H1 (cell line): ENCODE data around the gene ODAD3. TPM values are rescaled to one million over a fixed set of nuclear protein-coding genes. Genes with fewer than 3 reads are reported as not detected.
A peak's percentile ranks its signal among the peaks of the same experiment; 100 is the strongest.

ENCODE experiments used
- CTCF ChIA-PET: fragments of 300-600 bp; sonication (Branson Sonifier 250); formaldehyde crosslinking; loops from one replicate; lab custom pipeline; 2021; ENCODE audit not compliant: partially characterized antibody; lab: Charles Lee
- POLR2A ChIA-PET: fragments of 300-600 bp; sonication (Branson Sonifier 250); formaldehyde crosslinking; loops from one replicate; lab custom pipeline; 2021; ENCODE audit warnings: inconsistent platforms; ENCODE audit not compliant: partially characterized antibody; lab: Charles Lee
- DNase-seq, 2 experiments: peaks; one replicate each; pipeline versions ENCODE4 v3.0.0 to v3.0.0-alpha.2; 2010 to 2022; ENCODE audit warnings: low spot score in 2 of 2, low read depth in 1 of 2, mixed read lengths in 1 of 2
- FAIRE-seq: peaks from 2 replicates; lab custom pipeline; 2011; peaks lifted over from hg19 to GRCh38; lab: Jason Lieb, UNC
- H2AFZ ChIP-seq: 2 replicates; pipeline ENCODE4 v1.8.1; 2012; ENCODE audit warnings: low read length, inconsistent platforms
- H2AK5ac ChIP-seq: 2 replicates; pipeline ENCODE4 v1.6.1; 2013; ENCODE audit warnings: low read depth, low read length
- H2BK120ac ChIP-seq: replicated peaks from 2 replicates; pipeline ENCODE3; 2013; ENCODE audit warnings: low read depth, low read length, inconsistent platforms
- H2BK12ac ChIP-seq: 2 replicates; pipeline ENCODE4 v1.6.1; 2013; ENCODE audit warnings: low read depth, low read length
- H2BK15ac ChIP-seq: 2 replicates; pipeline ENCODE4 v1.6.1; 2013; ENCODE audit warnings: low read length
- H2BK20ac ChIP-seq: 2 replicates; pipeline ENCODE4 v1.6.1; 2013; ENCODE audit warnings: low read length
- H2BK5ac ChIP-seq: 2 replicates; pipeline ENCODE4 v1.6.1; 2013; ENCODE audit warnings: low read depth, low read length
- H3K14ac ChIP-seq: 2 replicates; pipeline ENCODE4 v1.6.1; 2013; ENCODE audit warnings: inconsistent platforms; ENCODE audit not compliant: insufficient read length
- H3K18ac ChIP-seq: 2 replicates; pipeline ENCODE4 v1.6.1; 2013; ENCODE audit warnings: low read length; ENCODE audit errors: extremely low read depth
- H3K23ac ChIP-seq: 2 replicates; pipeline ENCODE4 v1.6.1; 2013; ENCODE audit warnings: inconsistent platforms; ENCODE audit not compliant: insufficient read length
- H3K23me2 ChIP-seq: 2 replicates; pipeline ENCODE4 v1.6.1; 2013; ENCODE audit warnings: low read depth, low read length
- H3K27ac ChIP-seq: 2 replicates; pipeline ENCODE4 v1.6.1; 2011; ENCODE audit warnings: low read depth, low read length, inconsistent platforms
- H3K27me3 ChIP-seq, 4 experiments: replicated peaks in 1 of 4; 1 replicate in 1 of 4; 2 replicates in 3 of 4; pipeline versions ENCODE4 v1.6.1 to v1.8.1; 2011 to 2013; ENCODE audit warnings: low read length in 3 of 4, mild to moderate bottlenecking in 3 of 4, inconsistent platforms in 2 of 4, mixed read lengths in 2 of 4, moderate library complexity in 1 of 4; ENCODE audit not compliant: control insufficient read depth in 3 of 4, insufficient read depth in 3 of 4; ENCODE audit errors: extremely low read depth in 1 of 4
- H3K36me3 ChIP-seq, 4 experiments: 2 replicates each; pipeline versions ENCODE4 v1.6.1 to v1.8.1; 2011 to 2013; ENCODE audit warnings: mild to moderate bottlenecking in 4 of 4, low read length in 3 of 4, moderate library complexity in 2 of 4, control low read depth in 1 of 4, inconsistent platforms in 1 of 4; ENCODE audit not compliant: insufficient read depth in 4 of 4, control insufficient read depth in 2 of 4
- H3K4ac ChIP-seq: replicated peaks from 2 replicates; pipeline ENCODE3; 2013; ENCODE audit warnings: low read length, low read depth, mixed read lengths, inconsistent platforms; ENCODE audit not compliant: insufficient read length
- H3K4me1 ChIP-seq, 4 experiments: replicated peaks in 1 of 4; 1 replicate in 1 of 4; 2 replicates in 3 of 4; pipeline versions ENCODE4 v1.6.1 to v1.8.1; 2011 to 2013; ENCODE audit warnings: low read length in 3 of 4, inconsistent platforms in 2 of 4, mixed read lengths in 1 of 4; ENCODE audit not compliant: insufficient read depth in 4 of 4, control insufficient read depth in 3 of 4
- H3K4me2 ChIP-seq, 2 experiments: 2 replicates each; pipeline versions ENCODE4 v1.6.1 to v1.8.1; 2011 to 2013; ENCODE audit warnings: low read depth in 2 of 2, low read length in 2 of 2, control low read depth in 1 of 2, inconsistent platforms in 1 of 2, mild to moderate bottlenecking in 1 of 2; ENCODE audit not compliant: insufficient read depth in 1 of 2
- H3K4me3 ChIP-seq, 4 experiments: fragments of 200-600, 300-600 bp in 1 of 4; sonication (generic), shearing (Covaris generic), sonication (Bioruptor Twin) in 1 of 4; 2 replicates each; pipeline versions ENCODE4 v1.5.1 to v1.8.1; 2011 to 2016; ENCODE audit warnings: low read length in 4 of 4, low read depth in 3 of 4, control low read depth in 2 of 4, inconsistent platforms in 2 of 4, mild to moderate bottlenecking in 2 of 4, mixed read lengths in 1 of 4, moderate library complexity in 1 of 4; ENCODE audit not compliant: insufficient read depth in 2 of 4; ENCODE audit errors: extremely low read depth in 1 of 4
- H3K56ac ChIP-seq: replicated peaks from 2 replicates; pipeline ENCODE3; 2013; ENCODE audit warnings: low read depth, mild to moderate bottlenecking, mixed read lengths, low read length, inconsistent platforms; ENCODE audit not compliant: insufficient read length
- H3K79me1 ChIP-seq: 2 replicates; pipeline ENCODE4 v1.6.1; 2013; ENCODE audit warnings: low read depth, low read length, control low read depth
- H3K79me2 ChIP-seq, 2 experiments: 2 replicates each; pipeline versions ENCODE4 v1.6.1 to v1.8.1; 2012 to 2013; ENCODE audit warnings: low read length in 2 of 2, mild to moderate bottlenecking in 2 of 2, inconsistent platforms in 1 of 2; ENCODE audit not compliant: insufficient read depth in 2 of 2, control insufficient read depth in 1 of 2
- H3K9ac ChIP-seq, 4 experiments: replicated peaks in 1 of 4; 1 replicate in 1 of 4; 2 replicates in 3 of 4; pipeline versions ENCODE4 v1.6.1 to v1.8.1; 2011 to 2013; ENCODE audit warnings: low read depth in 3 of 4, low read length in 3 of 4, control low read depth in 2 of 4, mild to moderate bottlenecking in 2 of 4, moderate library complexity in 2 of 4, inconsistent platforms in 1 of 4; ENCODE audit errors: extremely low read depth in 1 of 4
- H3K9me3 ChIP-seq, 2 experiments: 2 replicates each; pipeline versions ENCODE4 v1.6.1 to v1.8.1; 2012 to 2013; ENCODE audit warnings: mild to moderate bottlenecking in 2 of 2, moderate library complexity in 2 of 2, control low read depth in 1 of 2, inconsistent platforms in 1 of 2, low read depth in 1 of 2, low read length in 1 of 2, mixed read lengths in 1 of 2; ENCODE audit not compliant: insufficient read depth in 2 of 2
- H4K20me1 ChIP-seq, 2 experiments: replicated peaks in 1 of 2; 2 replicates each; pipeline versions ENCODE3 to v1.8.1; 2011 to 2013; ENCODE audit warnings: inconsistent platforms in 2 of 2, low read length in 2 of 2, mild to moderate bottlenecking in 1 of 2; ENCODE audit not compliant: insufficient read depth in 2 of 2, control insufficient read depth in 1 of 2
- H4K5ac ChIP-seq: 2 replicates; pipeline ENCODE4 v1.6.1; 2013; ENCODE audit warnings: low read length, low read depth, mixed read lengths, inconsistent platforms; ENCODE audit not compliant: insufficient read length
- H4K8ac ChIP-seq: 2 replicates; pipeline ENCODE4 v1.8.0; 2013; ENCODE audit warnings: mild to moderate bottlenecking, moderate library complexity, low read length, inconsistent platforms; ENCODE audit not compliant: insufficient read depth; ENCODE audit errors: extremely low read depth
- H4K91ac ChIP-seq: replicated peaks from 2 replicates; pipeline ENCODE3; 2013; ENCODE audit warnings: low read length, mixed read lengths, inconsistent platforms; ENCODE audit not compliant: insufficient read length
- CBX5 ChIP-seq: fragments of 300-800, 300-1000 bp; sonication (generic); IDR thresholded peaks from 2 replicates; pipeline ENCODE4 v1.7.1; 2016; ENCODE audit warnings: antibody characterized with exemption, low read length, low read depth
- MAX ChIP-seq: IDR thresholded peaks from 2 replicates; pipeline ENCODE4 v1.6.1; 2012; ENCODE audit warnings: inconsistent platforms
- NRF1 ChIP-seq: IDR thresholded peaks from 2 replicates; pipeline ENCODE4 v1.6.1; 2011; ENCODE audit warnings: mild to moderate bottlenecking, low read depth, low read length, improper control_type of control experiment
- TAF1 ChIP-seq: IDR thresholded peaks from 2 replicates; pipeline ENCODE4 v1.6.1; 2011; ENCODE audit warnings: mild to moderate bottlenecking, low read depth, low read length
- WGBS, 2 experiments: shearing (Covaris generic) in 1 of 2; methylation state at CpG; one replicate each; pipeline versions ENCODE4 v1.1.6 to v1.1.7; 2013 to 2015; ENCODE audit warnings: low lambda C conversion rate in 2 of 2, mixed read lengths in 2 of 2, inconsistent platforms in 1 of 2, low coverage in 1 of 2, missing lambda C conversion rate in 1 of 2; ENCODE audit not compliant: insufficient replicate concordance in 2 of 2, insufficient coverage in 1 of 2, insufficient read length in 1 of 2; ENCODE audit errors: extremely low coverage in 1 of 2, missing lambda C conversion rate in 1 of 2; 5-methylcytosine and 5-hydroxymethylcytosine counted together
- polyA plus RNA-seq, 7 experiments: library from polyadenylated mRNA; depleted of rRNA in 3 of 7; stranded (reverse) in 5 of 7; unstranded in 2 of 7; fragments of >200 nt in 5 of 7; fragments of 200-250 nt in 2 of 7; gene quantifications; 1 replicate in 5 of 7; 2 replicates in 1 of 7; 4 replicates in 1 of 7; pipeline versions ENCODE4 v1.2.1 to v1.2.3, GENCODE V29; 2011 to 2013; ENCODE audit warnings: missing spikeins in 2 of 7, mixed read lengths in 2 of 7
- total RNA-seq: library from RNA; stranded (reverse); fragmentation: NEBNext Ultra II Directional; extraction: Animal tissue kit (Norgen Biotek cat#: 25700); gene quantifications from 2 replicates; pipeline ENCODE4 v1.2.1, GENCODE V29; 2021

The ODAD3 gene
- total and polyA plus RNA-seq, 2 of the 8 experiments (the other 6 are each of a cell fraction or from before 2014, with no cell fraction given): 2.1 to 2.2 TPM

GRCh38 chr19:11456659-11457058 is 21.7 kb upstream of the ODAD3 start:
- no peak overlapping the region for H3K4me3 ChIP-seq
- H4K91ac ChIP-seq: peak overlapping the region; percentile 40
- no peaks in the 10 kb centered on the region for H3K36me3 ChIP-seq
- 96% methylated on average over 7 of the region's 7 CpGs; no CpG with 5 or more reads in 1 of the 2 experiments for WGBS, 2 experiments
- peak overlapping the region; percentile 68; the same call in 1 of the 2 replicates for H2BK12ac ChIP-seq
- H3K27me3 ChIP-seq: no peaks in the 10 kb centered on the region
- H2BK5ac ChIP-seq: no peak overlapping the region
- ChIA-PET CTCF (interaction anchor here (0.7 to 2.7 kb wide), 6 partner anchors 8 to 147 kb away, joined by 3 to 10 read pairs (median 3); no protein-coding TSS in a partner anchor), POLR2A (interaction anchor here (1.7 kb wide), 1 partner anchor 26 kb away, joined by 4 read pairs; no protein-coding TSS in a partner anchor)
- TF ChIP-seq CBX5 (no peak), NRF1 (no peak), TAF1 (no peak), MAX (no peak)
- no peaks in the 10 kb centered on the region for H3K79me1 ChIP-seq
- no peaks in the 10 kb centered on the region; the same call in 1 of the 2 replicates for H3K23me2 ChIP-seq
- no peaks in the 10 kb centered on the region for H4K20me1 ChIP-seq
- DNase-seq (no peak), FAIRE-seq (no peak)
- no peak overlapping the region for H4K8ac ChIP-seq
- H3K9me3 ChIP-seq: no peaks in the 10 kb centered on the region
- H3K9ac ChIP-seq: no peak overlapping the region
- no peak overlapping the region for H3K23ac ChIP-seq
- H2BK120ac ChIP-seq: no peak overlapping the region
- no peak overlapping the region for H3K56ac ChIP-seq
- H3K79me2 ChIP-seq: no peaks in the 10 kb centered on the region
- peaks cover 2 to 18% (median 5%) of the 10 kb centered on the region in 4 experiments for H3K4me1 ChIP-seq
- H2BK20ac ChIP-seq: no peak overlapping the region
- H3K18ac ChIP-seq: peak overlapping the region; percentile 24
- H3K4me2 ChIP-seq: no peak overlapping the region
- peak overlapping the region; percentile 53; the same call in 1 of the 2 replicates for H2AK5ac ChIP-seq
- H3K27ac ChIP-seq: no peak overlapping the region
- no peak overlapping the region for H3K14ac ChIP-seq
- H2BK15ac ChIP-seq: no peak overlapping the region
- H2AFZ ChIP-seq: no peak overlapping the region
- H3K4ac ChIP-seq: no peak overlapping the region
- H4K5ac ChIP-seq: no peak overlapping the region
